ENCODE measurements around the gene ATRNL1.

Gene ATRNL1

GRCh38 chr10:115921795-115922194 is 828.6 kb downstream of the ATRNL1 start:
- no peak for DNase-seq

GRCh38 chr10:115931309-115931708 is 838.1 kb downstream of the ATRNL1 start:
- no peak for DNase-seq

GRCh38 chr10:115932099-115932498 is 838.9 kb downstream of the ATRNL1 start:
- DNase-seq = no peak

GRCh38 chr10:115933098-115933497 is 839.9 kb downstream of the ATRNL1 start:
- DNase-seq = no peak

- DNase-seq = no peak
These were observed 842.6 kb downstream of the ATRNL1 start for GRCh38 chr10:115935731-115936130.

- no peak for DNase-seq
These were observed 844.0 kb downstream of the ATRNL1 start for GRCh38 chr10:115936926-115937767.

GRCh38 chr10:115937768-115938056 is 844.5 kb downstream of the ATRNL1 start:
- DNase-seq = peak; percentile 6

- no peak for DNase-seq
These were observed 846.1 kb downstream of the ATRNL1 start for GRCh38 chr10:115939101-115939854.

GRCh38 chr10:115941361-115941771 is 848.2 kb downstream of the ATRNL1 start:
- DNase-seq = no peak

- DNase-seq = no peak
These were observed 848.9 kb downstream of the ATRNL1 start for GRCh38 chr10:115942101-115942500.

- DNase-seq = no peak
These were observed 851.4 kb downstream of the ATRNL1 start for GRCh38 chr10:115944538-115944937.

GRCh38 chr10:115945701-115946445 is 852.7 kb downstream of the ATRNL1 start:
- no peak for DNase-seq

- DNase-seq = no peak
These were observed 853.9 kb downstream of the ATRNL1 start for GRCh38 chr10:115947104-115947503.

GRCh38 chr10:115948465-115948864 is 855.3 kb downstream of the ATRNL1 start:
- DNase-seq = no peak

- DNase-seq = no peak
These were observed 856.2 kb downstream of the ATRNL1 start for GRCh38 chr10:115949282-115949844.

- DNase-seq = no peak
These were observed 857.2 kb downstream of the ATRNL1 start for GRCh38 chr10:115950320-115950719.

GRCh38 chr10:115951242-115951641 is 858.1 kb downstream of the ATRNL1 start:
- DNase-seq = no peak

GRCh38 chr10:115953281-115953680 is 860.1 kb downstream of the ATRNL1 start:
- no peak for DNase-seq

- DNase-seq = no peak
These were observed 860.8 kb downstream of the ATRNL1 start for GRCh38 chr10:115953968-115954367.

GRCh38 chr10:115956225-115957011 is 863.3 kb downstream of the ATRNL1 start:
- DNase-seq = no peak

GRCh38 chr10:115957012-115957399 is 863.8 kb downstream of the ATRNL1 start:
- DNase-seq = no peak

GRCh38 chr10:115957786-115958442 is 864.7 kb downstream of the ATRNL1 start:
- DNase-seq = no peak
